RWPE2 (cell line): ENCODE results near the gene CERS1.

Experiments used
- ATAC-seq: fragments of 200-7000 bp; cut with Tn5 transposase; 3 replicates; pipeline ENCODE4 v1.9.1; 2021; ENCODE audit warnings: low read depth
- DNase-seq: peaks from one replicate; pipeline ENCODE4 v3.0.0-alpha.2; 2020; ENCODE audit warnings: low spot score
- H3K27ac ChIP-seq: fragments of 450-650 bp; 2 replicates; pipeline ENCODE4 v1.5.1; 2017; ENCODE audit warnings: mild to moderate bottlenecking; ENCODE audit not compliant: poor library complexity, severe bottlenecking
- H3K27me3 ChIP-seq: fragments of 250-450 bp; sonication (Bioruptor Pico); 2 replicates; pipeline ENCODE4 v1.5.1; 2021; ENCODE audit warnings: mild to moderate bottlenecking, moderate library complexity; ENCODE audit not compliant: insufficient read depth, poor library complexity, severe bottlenecking
- H3K36me3 ChIP-seq: fragments of 250-450 bp; sonication (Bioruptor Pico); 2 replicates; pipeline ENCODE4 v1.5.1; 2020; ENCODE audit warnings: low read depth, mild to moderate bottlenecking, moderate library complexity
- H3K4me1 ChIP-seq: fragments of 250-450 bp; sonication (Bioruptor Pico); 2 replicates; pipeline ENCODE4 v1.5.1; 2021; ENCODE audit warnings: mild to moderate bottlenecking, moderate library complexity; ENCODE audit not compliant: insufficient read depth, poor library complexity, severe bottlenecking
- H3K4me3 ChIP-seq: fragments of 250-450 bp; sonication (Bioruptor Pico); 2 replicates; pipeline ENCODE4 v1.5.1; 2021; ENCODE audit warnings: mild to moderate bottlenecking, moderate library complexity; ENCODE audit not compliant: severe bottlenecking
- H3K9me3 ChIP-seq: fragments of 250-450 bp; sonication (Bioruptor Pico); 2 replicates; pipeline ENCODE4 v1.5.1; 2021; ENCODE audit warnings: mild to moderate bottlenecking, moderate library complexity; ENCODE audit not compliant: severe bottlenecking
- CTCF ChIP-seq: fragments of 450-650 bp; IDR thresholded peaks from one replicate; pipeline ENCODE4 v1.5.1; 2017; ENCODE audit warnings: mild to moderate bottlenecking, moderate library complexity; ENCODE audit not compliant: poor library complexity, severe bottlenecking

The CERS1 gene

DNA sequence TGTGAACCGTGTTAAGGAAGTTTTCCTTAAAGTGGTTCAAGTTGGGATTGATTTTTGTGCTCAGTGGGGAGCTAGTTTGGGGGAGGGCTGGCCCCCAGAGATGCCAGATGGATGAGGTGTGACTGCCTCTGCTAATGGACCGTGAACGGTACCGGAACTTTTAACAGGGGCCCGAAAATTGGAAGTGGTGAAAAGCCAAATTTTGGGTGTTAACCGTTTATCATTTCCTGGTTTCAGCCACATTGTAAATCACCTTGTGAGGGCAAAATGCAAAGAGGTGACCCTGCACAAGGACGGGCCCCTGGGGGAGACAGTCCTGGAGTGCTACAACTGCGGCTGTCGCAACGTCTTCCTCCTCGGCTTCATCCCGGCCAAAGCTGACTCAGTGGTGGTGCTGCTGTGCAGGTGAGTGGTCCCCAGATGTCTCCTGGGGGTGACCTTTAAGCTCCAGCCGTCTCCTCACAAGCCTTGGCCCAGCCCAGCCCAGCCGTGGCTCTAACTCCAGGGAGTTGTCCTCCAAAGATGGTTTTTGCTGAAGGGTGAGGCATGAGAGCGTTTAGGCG is 46.0 kb downstream of the CERS1 start:
- Histone ChIP-seq H3K4me3 (no peak overlapping the region), H3K27me3 (no peaks in the 10 kb centered on the region), H3K4me1 (peaks cover 19% of the 10 kb centered on the region), H3K9me3 (no peaks in the 10 kb centered on the region), H3K27ac (peak overlapping the region; percentile 39), H3K36me3 (peaks cover 78% of the 10 kb centered on the region)
- no peak for TF ChIP-seq CTCF
- ATAC-seq (no peak), DNase-seq (no peak)

GRCh38 chr19:18848878-18849661 is 46.9 kb downstream of the CERS1 start:
- Histone ChIP-seq H3K27ac (peak overlapping the region; percentile 39), H3K36me3 (peaks cover 70% of the 10 kb centered on the region), H3K27me3 (no peaks in the 10 kb centered on the region), H3K4me3 (no peak overlapping the region), H3K4me1 (peaks cover 19% of the 10 kb centered on the region), H3K9me3 (no peaks in the 10 kb centered on the region)
- no peak for TF ChIP-seq CTCF
- ATAC-seq (no peak; the same call in 2 of the 3 replicates), DNase-seq (peak; percentile 55)

DNA sequence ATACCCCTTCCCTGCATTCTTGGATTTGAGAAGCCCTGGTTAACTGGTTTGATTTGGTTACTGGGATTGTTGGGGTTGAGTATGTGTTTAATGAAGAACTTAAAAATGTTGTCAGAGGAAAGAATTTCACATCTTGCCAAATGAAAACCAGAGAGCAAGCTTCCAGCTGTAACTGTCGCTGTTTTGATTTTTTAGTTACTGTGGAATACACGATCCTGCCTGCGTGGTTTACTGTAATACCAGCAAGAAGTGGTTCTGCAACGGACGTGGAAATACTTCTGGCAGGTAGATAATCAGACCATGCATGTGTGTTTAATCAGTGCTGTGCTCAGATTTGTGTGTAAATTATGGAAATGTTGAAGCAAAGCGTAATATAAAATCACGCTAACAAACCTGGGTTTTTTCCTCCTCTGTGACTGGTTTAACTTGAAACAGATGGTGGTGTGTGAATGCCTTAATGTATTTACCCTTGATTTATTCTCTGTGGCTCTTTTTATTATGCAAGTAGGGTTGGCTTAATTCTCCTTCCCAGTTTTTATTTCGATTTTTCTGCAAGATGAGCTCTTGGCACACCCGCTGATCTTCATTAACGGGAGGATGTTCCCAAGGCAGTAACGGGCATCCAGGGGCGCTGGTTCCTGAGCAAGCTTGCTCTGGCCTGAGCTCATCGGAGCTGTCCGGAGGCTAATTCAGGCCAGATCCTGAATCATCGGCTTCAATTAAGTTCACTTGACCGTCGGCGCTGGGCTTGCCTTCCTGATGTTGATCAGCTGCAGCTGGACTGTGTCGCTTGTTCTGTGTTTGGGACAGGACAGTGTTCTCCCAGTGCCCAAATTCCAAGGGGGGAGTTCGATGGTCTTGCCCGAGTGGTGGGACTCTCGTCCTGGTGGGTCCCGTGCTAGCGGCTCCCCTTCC is 48.2 kb downstream of the CERS1 start:
- peak; percentile 68 for TF ChIP-seq CTCF
- DNase-seq, result peak; percentile 44

GRCh38 chr19:18846862-18847548 is 49.0 kb downstream of the CERS1 start:
- H3K27ac ChIP-seq, result no peak overlapping the region
- DNase-seq, result no peak
- peaks cover 52% of the 10 kb centered on the region for H3K36me3 ChIP-seq
- no peaks in the 10 kb centered on the region for H3K27me3 ChIP-seq
- no peak overlapping the region for H3K4me3 ChIP-seq
- TF ChIP-seq CTCF, result peak; percentile 88
- peak; percentile 88 for ATAC-seq
- no peaks in the 10 kb centered on the region for H3K9me3 ChIP-seq
- H3K4me1 ChIP-seq, result peaks cover 19% of the 10 kb centered on the region

More for the DNA sequence above, 48.2 kb downstream of the CERS1 start:
- Histone ChIP-seq H3K27me3 (no peaks in the 10 kb centered on the region), H3K9me3 (no peaks in the 10 kb centered on the region), H3K4me3 (no peak overlapping the region), H3K27ac (no peak overlapping the region), H3K36me3 (peaks cover 57% of the 10 kb centered on the region), H3K4me1 (peaks cover 19% of the 10 kb centered on the region)
- ATAC-seq, result no peak
